PFSK-1 (cell line): ENCODE results near the gene MAT2A.

Experiments used
- POLR2AphosphoS5 ChIP-seq: IDR thresholded peaks from 2 replicates; pipeline ENCODE4 v1.6.1; 2012; ENCODE audit warnings: low read depth, mild to moderate bottlenecking, control low read depth, low read length, moderate library complexity
- TAF1 ChIP-seq: IDR thresholded peaks from 2 replicates; pipeline ENCODE4 v1.6.1; 2012; ENCODE audit warnings: low read length, control low read depth, borderline replicate concordance; ENCODE audit not compliant: insufficient read depth
- TF ChIP-seq, protein P1 (sequence below), 2 experiments: IDR thresholded peaks; 2 replicates each; pipeline versions ENCODE4 v1.6.1 to v1.8.0; 2011 to 2012; ENCODE audit warnings: low read depth in 2 of 2, low read length in 2 of 2, control low read depth in 1 of 2, inconsistent platforms in 1 of 2, mild to moderate bottlenecking in 1 of 2, moderate library complexity in 1 of 2; ENCODE audit not compliant: insufficient read depth in 1 of 2

DNA sequence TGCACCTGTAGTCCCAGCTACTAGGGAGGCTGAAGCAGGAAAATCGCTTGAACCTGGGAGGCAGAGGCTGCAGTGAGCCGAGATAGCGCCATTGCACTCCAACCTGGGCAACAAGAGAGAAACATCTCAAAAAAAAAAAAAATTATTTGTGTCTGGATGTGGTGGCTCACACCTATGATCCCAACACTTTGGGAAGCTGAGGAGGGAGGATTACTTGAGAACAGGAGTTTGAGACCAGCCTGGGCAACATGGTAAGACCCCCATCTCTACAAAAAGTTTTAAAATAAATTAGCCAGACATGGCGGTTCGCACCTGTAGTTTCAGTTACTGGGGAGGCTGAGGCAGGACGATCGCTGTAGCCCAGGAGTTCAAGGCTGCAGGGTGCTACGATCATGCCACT, 36.8 kb downstream of the MAT2A start:
- TF ChIP-seq TAF1 (no peak), POLR2AphosphoS5 (no peak)
- TF ChIP-seq, protein P1, sequence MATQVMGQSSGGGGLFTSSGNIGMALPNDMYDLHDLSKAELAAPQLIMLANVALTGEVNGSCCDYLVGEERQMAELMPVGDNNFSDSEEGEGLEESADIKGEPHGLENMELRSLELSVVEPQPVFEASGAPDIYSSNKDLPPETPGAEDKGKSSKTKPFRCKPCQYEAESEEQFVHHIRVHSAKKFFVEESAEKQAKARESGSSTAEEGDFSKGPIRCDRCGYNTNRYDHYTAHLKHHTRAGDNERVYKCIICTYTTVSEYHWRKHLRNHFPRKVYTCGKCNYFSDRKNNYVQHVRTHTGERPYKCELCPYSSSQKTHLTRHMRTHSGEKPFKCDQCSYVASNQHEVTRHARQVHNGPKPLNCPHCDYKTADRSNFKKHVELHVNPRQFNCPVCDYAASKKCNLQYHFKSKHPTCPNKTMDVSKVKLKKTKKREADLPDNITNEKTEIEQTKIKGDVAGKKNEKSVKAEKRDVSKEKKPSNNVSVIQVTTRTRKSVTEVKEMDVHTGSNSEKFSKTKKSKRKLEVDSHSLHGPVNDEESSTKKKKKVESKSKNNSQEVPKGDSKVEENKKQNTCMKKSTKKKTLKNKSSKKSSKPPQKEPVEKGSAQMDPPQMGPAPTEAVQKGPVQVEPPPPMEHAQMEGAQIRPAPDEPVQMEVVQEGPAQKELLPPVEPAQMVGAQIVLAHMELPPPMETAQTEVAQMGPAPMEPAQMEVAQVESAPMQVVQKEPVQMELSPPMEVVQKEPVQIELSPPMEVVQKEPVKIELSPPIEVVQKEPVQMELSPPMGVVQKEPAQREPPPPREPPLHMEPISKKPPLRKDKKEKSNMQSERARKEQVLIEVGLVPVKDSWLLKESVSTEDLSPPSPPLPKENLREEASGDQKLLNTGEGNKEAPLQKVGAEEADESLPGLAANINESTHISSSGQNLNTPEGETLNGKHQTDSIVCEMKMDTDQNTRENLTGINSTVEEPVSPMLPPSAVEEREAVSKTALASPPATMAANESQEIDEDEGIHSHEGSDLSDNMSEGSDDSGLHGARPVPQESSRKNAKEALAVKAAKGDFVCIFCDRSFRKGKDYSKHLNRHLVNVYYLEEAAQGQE (IDR thresholded peaks at IDR 0.05; ENCODE audit: insufficient read depth in 1 of 2, low read depth in 2 of 2, low read length in 2 of 2), result no peak
